HCT116 (cell line): ENCODE results near the gene CNNM3. TPM values are rescaled to one million over a fixed set of nuclear protein-coding genes. Genes with fewer than 3 reads are reported as not detected.

Experiments
- ATAC-seq: fragments of 200-7000 bp; cut with Tn5 transposase; 2 replicates; pipeline ENCODE4 v1.9.1; 2020; ENCODE audit warnings: mild to moderate bottlenecking, moderate library complexity
- BruUV-seq: library from RNA; stranded (reverse); fragments of 400-500 nt; replicated peaks from 2 replicates; lab custom pipeline; 2021; lab: Mats Ljungman, UMichigan
- CTCF ChIA-PET: fragments of 300-600 bp; sonication (Branson Sonifier 250); formaldehyde crosslinking; loops from one replicate; lab custom pipeline; 2021; ENCODE audit warnings: antibody characterized with exemption; lab: Charles Lee
- POLR2A ChIA-PET: fragments of 300-600, 350-600 bp; sonication (Branson Sonifier 250); formaldehyde crosslinking; loops from one replicate; lab custom pipeline; 2021; ENCODE audit warnings: antibody characterized with exemption; lab: Charles Lee
- RAD21 ChIA-PET, 2 experiments: fragments of 300-600 bp; sonication (Branson Sonifier 250); formaldehyde crosslinking; loops; one replicate each; lab custom pipeline; 2023; ENCODE audit warnings: low total read pairs in 2 of 2; ENCODE audit not compliant: uncharacterized antibody in 2 of 2, unreplicated experiment in 2 of 2, low non-redundant PET in 1 of 2; lab: Charles Lee
- DNase-seq: peaks from one replicate; pipeline ENCODE4 v3.0.0-alpha.2; 2010; ENCODE audit warnings: low read depth, low spot score
- H2AFZ ChIP-seq: fragments of 200-600 bp; shearing (Covaris generic), sonication (generic); 2 replicates; pipeline ENCODE4 v1.6.1; 2017; ENCODE audit warnings: low read depth, mixed run types, mixed read lengths, antibody characterized with exemption, low read length; ENCODE audit not compliant: poor library complexity, severe bottlenecking
- H3K27ac ChIP-seq: 2 replicates; pipeline ENCODE4 v1.5.1; 2012; ENCODE audit warnings: low read depth, low read length
- H3K27me3 ChIP-seq: fragments of 200-600 bp; sonication (generic); 2 replicates; pipeline ENCODE4 v1.6.1; 2016; ENCODE audit warnings: mixed run types, low read length, mixed read lengths; ENCODE audit not compliant: insufficient read depth
- H3K36me3 ChIP-seq, 2 experiments: fragments of 200-500 bp in 1 of 2; fragments of 200-600 bp in 1 of 2; sonication (Bioruptor generic) in 1 of 2; sonication (generic) in 1 of 2; 2 replicates each; pipeline versions ENCODE4 v1.5.1 to v1.6.1; 2014 to 2016; ENCODE audit warnings: low read length in 2 of 2, inconsistent platforms in 1 of 2, mixed read lengths in 1 of 2, mixed run types in 1 of 2; ENCODE audit not compliant: insufficient read depth in 2 of 2, control insufficient read depth in 1 of 2
- H3K4me1 ChIP-seq, 2 experiments: fragments of 200-600 bp in 1 of 2; sonication (generic) in 1 of 2; 2 replicates each; pipeline versions ENCODE4 v1.5.1 to v1.6.1; 2012 to 2017; ENCODE audit warnings: low read length in 2 of 2, inconsistent platforms in 1 of 2, mild to moderate bottlenecking in 1 of 2, mixed read lengths in 1 of 2, mixed run types in 1 of 2, moderate library complexity in 1 of 2; ENCODE audit not compliant: insufficient read depth in 2 of 2, control insufficient read depth in 1 of 2
- H3K4me2 ChIP-seq: fragments of 200-600 bp; sonication (generic); 2 replicates; pipeline ENCODE4 v1.6.1; 2017; ENCODE audit warnings: mixed run types, low read length, mixed read lengths
- H3K4me3 ChIP-seq, 2 experiments: fragments of 200-600 bp in 1 of 2; sonication (generic) in 1 of 2; replicated peaks in 1 of 2; 2 replicates each; pipeline ENCODE4 v1.5.1; 2011 to 2016; ENCODE audit warnings: low read length in 2 of 2, control low read depth in 1 of 2, low read depth in 1 of 2, mild to moderate bottlenecking in 1 of 2, mixed read lengths in 1 of 2, mixed run types in 1 of 2
- H3K79me2 ChIP-seq: fragments of 200-600 bp; sonication (generic); 2 replicates; pipeline ENCODE4 v1.6.1; 2017; ENCODE audit warnings: mild to moderate bottlenecking, mixed run types, low read length, moderate library complexity, mixed read lengths; ENCODE audit not compliant: insufficient read depth
- H3K9ac ChIP-seq: fragments of 200-600 bp; sonication (generic); 2 replicates; pipeline ENCODE4 v1.6.1; 2016; ENCODE audit warnings: low read length, mixed read lengths
- H3K9me2 ChIP-seq: fragments of 200-600 bp; sonication (generic), shearing (Covaris generic); 2 replicates; pipeline ENCODE4 v1.6.1; 2017; ENCODE audit warnings: mixed run types, mild to moderate bottlenecking, moderate library complexity; ENCODE audit not compliant: insufficient read depth
- H3K9me3 ChIP-seq, 2 experiments: fragments of 200-500 bp in 1 of 2; fragments of 200-600 bp in 1 of 2; sonication (Bioruptor generic) in 1 of 2; sonication (generic) in 1 of 2; 2 replicates each; pipeline ENCODE4 v1.6.1; 2014 to 2017; ENCODE audit warnings: low read length in 2 of 2, mixed read lengths in 2 of 2, inconsistent platforms in 1 of 2, low read depth in 1 of 2, mild to moderate bottlenecking in 1 of 2, mixed run types in 1 of 2, moderate library complexity in 1 of 2; ENCODE audit not compliant: control insufficient read depth in 1 of 2, insufficient read depth in 1 of 2
- H4K20me1 ChIP-seq: fragments of 200-600 bp; sonication (generic), shearing (Covaris generic); 2 replicates; pipeline ENCODE4 v1.6.1; 2017; ENCODE audit warnings: mixed run types, mild to moderate bottlenecking, moderate library complexity; ENCODE audit not compliant: insufficient read depth
- CTCF ChIP-seq, 3 experiments: fragments of 200-600 bp in 1 of 3; sonication (generic) in 1 of 3; IDR thresholded peaks in 2 of 3; conservative IDR thresholded peaks in 1 of 3; 2 replicates each; pipeline ENCODE4 v1.5.1; 2012 to 2017; ENCODE audit warnings: low read depth in 2 of 3, low read length in 2 of 3, antibody characterized with exemption in 1 of 3, borderline replicate concordance in 1 of 3, control low read depth in 1 of 3, mild to moderate bottlenecking in 1 of 3, mixed read lengths in 1 of 3, mixed run types in 1 of 3, moderate library complexity in 1 of 3; ENCODE audit not compliant: insufficient read depth in 1 of 3
- EGR1 ChIP-seq: IDR thresholded peaks from 2 replicates; pipeline ENCODE4 v1.6.1; 2012; ENCODE audit warnings: low read depth
- ELF1 ChIP-seq: IDR thresholded peaks from 2 replicates; pipeline ENCODE4 v1.6.1; 2012; ENCODE audit warnings: low read depth, borderline replicate concordance
- EZH2 ChIP-seq: fragments of 200-600 bp; sonication (generic); IDR thresholded peaks from 2 replicates; pipeline ENCODE4 v1.6.1; 2017; ENCODE audit warnings: antibody characterized with exemption, mixed run types
- EZH2phosphoT487 ChIP-seq: fragments of 200-600 bp; IDR thresholded peaks from 2 replicates; pipeline ENCODE4 v1.6.1; 2018; ENCODE audit warnings: antibody characterized with exemption, borderline replicate concordance
- FOSL1 ChIP-seq: IDR thresholded peaks from 2 replicates; pipeline ENCODE4 v1.6.1; 2012; ENCODE audit warnings: low read depth
- SIN3A ChIP-seq: IDR thresholded peaks from 2 replicates; pipeline ENCODE4 v1.6.1; 2012; ENCODE audit warnings: low read depth
- SP1 ChIP-seq: IDR thresholded peaks from 2 replicates; pipeline ENCODE4 v1.6.1; 2012; ENCODE audit warnings: low read depth
- TCF7L2 ChIP-seq: IDR thresholded peaks from 2 replicates; pipeline ENCODE4 v1.7.0; 2011; ENCODE audit warnings: borderline replicate concordance, inconsistent platforms; ENCODE audit not compliant: insufficient read depth, insufficient read length; ENCODE audit errors: extremely low read depth
- ZFX ChIP-seq: fragments of 450-650 bp; IDR thresholded peaks from 2 replicates; pipeline ENCODE4 v1.6.1; 2017
- ZNF274 ChIP-seq: fragments of 200-500 bp; sonication (Bioruptor generic); IDR thresholded peaks from 2 replicates; pipeline ENCODE4 v1.6.1; 2014; ENCODE audit warnings: mild to moderate bottlenecking, low read depth, low read length, inconsistent platforms
- intact Hi-C: fragments of 100-400 bp; cut with micrococcal nuclease; formaldehyde crosslinking; loops from 2 replicates; pipeline ENCODE4 v1.10.0; 2022
- total RNA-seq: library from RNA; stranded (reverse); gene quantifications from one replicate; pipeline ENCODE4 v1.2.1, GENCODE V29; 2021; ENCODE audit not compliant: unreplicated experiment
- TF ChIP-seq, protein P1 (sequence below): IDR thresholded peaks from 2 replicates; pipeline ENCODE4 v1.6.1; 2012

CNNM3 gene
- total RNA-seq, 1 experiment from 2014 or later, result 31.1 TPM

DNA sequence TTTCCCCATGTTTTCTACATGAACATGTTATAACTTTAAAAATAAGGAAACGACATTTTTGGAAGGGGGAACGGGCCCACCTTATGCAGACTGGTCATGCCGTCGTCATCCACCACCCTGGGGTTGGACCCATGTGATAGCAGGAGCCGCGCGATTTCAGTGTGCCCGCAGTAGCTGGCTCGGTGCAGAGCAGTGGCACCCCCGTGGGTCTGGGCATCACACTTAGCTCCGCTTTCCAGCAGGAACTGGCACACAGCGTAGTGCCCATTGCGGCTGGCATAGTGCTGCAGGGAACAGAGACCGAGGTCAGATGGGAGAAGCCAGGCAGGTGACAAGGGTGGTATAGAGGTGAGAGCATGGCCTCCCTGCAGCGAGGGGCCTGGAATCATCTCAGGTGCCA lies 37.3 kb downstream of the CNNM3 start:
- H3K9ac ChIP-seq, result no peak overlapping the region
- no peaks in the 10 kb centered on the region for H3K9me3 ChIP-seq
- intact Hi-C loops, result no loop called here
- POLR2A ChIA-PET, result no interaction called here
- no peaks in the 10 kb centered on the region for H4K20me1 ChIP-seq
- no peak for TF ChIP-seq EZH2
- TF ChIP-seq TCF7L2, result no peak
- TF ChIP-seq EGR1, result no peak
- no peak for TF ChIP-seq SP1
- no peak for TF ChIP-seq SIN3A
- TF ChIP-seq, protein P1, sequence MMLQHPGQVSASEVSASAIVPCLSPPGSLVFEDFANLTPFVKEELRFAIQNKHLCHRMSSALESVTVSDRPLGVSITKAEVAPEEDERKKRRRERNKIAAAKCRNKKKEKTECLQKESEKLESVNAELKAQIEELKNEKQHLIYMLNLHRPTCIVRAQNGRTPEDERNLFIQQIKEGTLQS, result no peak
- TF ChIP-seq FOSL1, result no peak
- no peak for TF ChIP-seq ELF1
- TF ChIP-seq ZNF274, result no peak
- TF ChIP-seq EZH2phosphoT487, result no peak
- TF ChIP-seq ZFX, result no peak
- no peak for TF ChIP-seq CTCF (IDR thresholded peaks at IDR 0.05 in 2 of 3, conservative IDR thresholded peaks at IDR 0.05 in 1 of 3; ENCODE audit: borderline replicate concordance in 1 of 3, insufficient read depth in 1 of 3, low read depth in 2 of 3, low read length in 2 of 3)
- peaks cover 30% of the 10 kb centered on the region for H3K79me2 ChIP-seq
- H3K27me3 ChIP-seq, result no peaks in the 10 kb centered on the region
- no peak overlapping the region for H2AFZ ChIP-seq
- RAD21 ChIA-PET, result no interaction called here
- no peaks in the 10 kb centered on the region for H3K9me2 ChIP-seq
- H3K4me2 ChIP-seq, result no peak overlapping the region
- H3K4me3 ChIP-seq, result no peak overlapping the region
- peaks cover 13 to 16% of the 10 kb centered on the region in 2 experiments; a peak in 3 of 4 replicates for H3K36me3 ChIP-seq
- CTCF ChIA-PET, result no interaction called here
- BruUV-seq, result no TSS peak
- no peak for DNase-seq
- H3K27ac ChIP-seq, result no peak overlapping the region
- no peak for ATAC-seq
- peaks cover 3 to 13% of the 10 kb centered on the region in 2 experiments; a peak in 3 of 4 replicates for H3K4me1 ChIP-seq
